OCI-LY1 (cell line): ENCODE results near the gene PAX3.

Source experiments
- H2AFZ ChIP-seq: fragments of 200-600 bp; sonication (generic), shearing (Covaris generic); 2 replicates; pipeline ENCODE4 v1.6.0; 2014; ENCODE audit warnings: antibody characterized with exemption, mild to moderate bottlenecking, low read length
- H3F3A ChIP-seq: fragments of 200-600 bp; sonication (generic), shearing (Covaris generic); 2 replicates; pipeline ENCODE4 v1.6.0; 2014; ENCODE audit warnings: mild to moderate bottlenecking, antibody characterized with exemption, low read length, moderate library complexity; ENCODE audit not compliant: insufficient read depth
- H3K27ac ChIP-seq: fragments of 200-600 bp; sonication (generic); 2 replicates; pipeline ENCODE4 v1.5.1; 2014; ENCODE audit warnings: low read length, mixed run types, mild to moderate bottlenecking, low read depth; ENCODE audit not compliant: poor library complexity, severe bottlenecking
- H3K27me3 ChIP-seq: fragments of 200-600 bp; sonication (generic); 2 replicates; pipeline ENCODE4 v1.6.0; 2014; ENCODE audit warnings: antibody characterized with exemption, mild to moderate bottlenecking, low read length, moderate library complexity; ENCODE audit not compliant: insufficient read depth
- H3K36me3 ChIP-seq: fragments of 200-600 bp; sonication (generic); 2 replicates; pipeline ENCODE4 v1.6.1; 2014; ENCODE audit warnings: mild to moderate bottlenecking, antibody characterized with exemption, low read length, moderate library complexity, mixed read lengths; ENCODE audit not compliant: insufficient read depth
- H3K4me1 ChIP-seq: fragments of 200-600 bp; sonication (generic); 2 replicates; pipeline ENCODE4 v1.5.1; 2014; ENCODE audit warnings: mild to moderate bottlenecking, low read length, moderate library complexity; ENCODE audit not compliant: insufficient read depth, severe bottlenecking
- H3K4me2 ChIP-seq: fragments of 200-600 bp; sonication (generic), shearing (Covaris generic); 2 replicates; pipeline ENCODE4 v1.6.1; 2014; ENCODE audit warnings: low read length
- H3K4me3 ChIP-seq: fragments of 200-600 bp; sonication (generic); 2 replicates; pipeline ENCODE4 v1.5.1; 2014; ENCODE audit warnings: low read length, low read depth, mild to moderate bottlenecking, mixed read lengths; ENCODE audit not compliant: poor library complexity, severe bottlenecking
- H3K79me2 ChIP-seq: fragments of 200-600 bp; shearing (Covaris generic); 2 replicates; pipeline ENCODE4 v1.6.1; 2016; ENCODE audit warnings: mixed run types, low read length, mixed read lengths; ENCODE audit not compliant: insufficient read depth
- H3K9ac ChIP-seq: fragments of 200-600 bp; sonication (generic), shearing (Covaris generic); 2 replicates; pipeline ENCODE4 v1.6.1; 2014; ENCODE audit warnings: mild to moderate bottlenecking, low read length, mixed read lengths
- H3K9me2 ChIP-seq: fragments of 200-600 bp; sonication (generic), shearing (Covaris generic); 2 replicates; pipeline ENCODE4 v1.6.1; 2014; ENCODE audit warnings: low read depth, mild to moderate bottlenecking, low read length, mixed read lengths
- H3K9me3 ChIP-seq: fragments of 200-600 bp; shearing (Covaris generic); 2 replicates; pipeline ENCODE4 v1.6.1; 2014; ENCODE audit warnings: low read length, mixed read lengths
- H4K20me1 ChIP-seq: fragments of 200-600 bp; sonication (generic), shearing (Covaris generic); 2 replicates; pipeline ENCODE4 v1.6.0; 2016; ENCODE audit warnings: mild to moderate bottlenecking, low read length; ENCODE audit not compliant: insufficient read depth
- CTCF ChIP-seq: fragments of 200-600 bp; sonication (generic), shearing (Covaris generic); IDR thresholded peaks from 2 replicates; pipeline ENCODE4 v1.5.1; 2017; ENCODE audit warnings: mild to moderate bottlenecking, antibody characterized with exemption, low read length, moderate library complexity, mixed read lengths
- EZH2 ChIP-seq: fragments of 200-600 bp; sonication (generic), shearing (Covaris generic); IDR thresholded peaks from 2 replicates; pipeline ENCODE4 v1.8.0; 2017; ENCODE audit warnings: borderline replicate concordance, mixed run types, mild to moderate bottlenecking, antibody characterized with exemption, low read length, moderate library complexity, mixed read lengths

Gene PAX3

DNA sequence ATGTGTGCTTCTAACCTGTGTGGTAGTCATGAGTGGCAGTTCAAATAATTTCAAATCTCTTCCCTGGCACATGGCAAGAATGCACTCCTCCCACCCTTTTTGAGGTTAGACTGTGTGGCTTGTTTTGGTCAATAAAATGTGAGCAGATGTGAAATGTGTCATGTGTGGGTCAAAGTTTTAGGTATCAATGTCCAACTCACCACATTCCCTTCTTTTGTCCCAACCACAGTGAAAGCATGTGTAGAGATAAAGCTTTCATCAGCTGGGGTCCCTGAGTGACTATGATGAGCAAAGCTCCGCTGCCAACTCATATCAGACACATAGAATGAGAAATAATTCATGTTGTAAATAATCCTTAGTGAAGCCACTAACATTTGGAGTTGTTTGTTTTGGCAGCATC is 118.2 kb downstream of the PAX3 start:
- TF ChIP-seq CTCF, result no peak

GRCh38 chr2:222179592-222179991 is 119.2 kb downstream of the PAX3 start:
- Histone ChIP-seq H3K79me2 (no peaks in the 10 kb centered on the region), H3K9me3 (no peaks in the 10 kb centered on the region), H3K4me2 (no peak overlapping the region), H2AFZ (no peak overlapping the region), H3K27ac (no peak overlapping the region), H3K4me1 (no peaks in the 10 kb centered on the region), H3F3A (no peaks in the 10 kb centered on the region), H3K9me2 (no peaks in the 10 kb centered on the region), H3K4me3 (no peak overlapping the region), H3K36me3 (no peaks in the 10 kb centered on the region), H3K27me3 (no peaks in the 10 kb centered on the region), H4K20me1 (no peaks in the 10 kb centered on the region), H3K9ac (no peak overlapping the region)
- TF ChIP-seq EZH2 (no peak), CTCF (no peak)

More for the DNA sequence above, 118.2 kb downstream of the PAX3 start:
- Histone ChIP-seq H3K27me3 (no peaks in the 10 kb centered on the region), H4K20me1 (no peaks in the 10 kb centered on the region), H3K4me2 (no peak overlapping the region), H2AFZ (no peak overlapping the region), H3K79me2 (no peaks in the 10 kb centered on the region), H3K4me3 (no peak overlapping the region), H3K27ac (no peak overlapping the region), H3K4me1 (no peaks in the 10 kb centered on the region), H3F3A (no peaks in the 10 kb centered on the region), H3K36me3 (no peaks in the 10 kb centered on the region), H3K9me3 (no peaks in the 10 kb centered on the region), H3K9ac (no peak overlapping the region), H3K9me2 (no peaks in the 10 kb centered on the region)

DNA sequence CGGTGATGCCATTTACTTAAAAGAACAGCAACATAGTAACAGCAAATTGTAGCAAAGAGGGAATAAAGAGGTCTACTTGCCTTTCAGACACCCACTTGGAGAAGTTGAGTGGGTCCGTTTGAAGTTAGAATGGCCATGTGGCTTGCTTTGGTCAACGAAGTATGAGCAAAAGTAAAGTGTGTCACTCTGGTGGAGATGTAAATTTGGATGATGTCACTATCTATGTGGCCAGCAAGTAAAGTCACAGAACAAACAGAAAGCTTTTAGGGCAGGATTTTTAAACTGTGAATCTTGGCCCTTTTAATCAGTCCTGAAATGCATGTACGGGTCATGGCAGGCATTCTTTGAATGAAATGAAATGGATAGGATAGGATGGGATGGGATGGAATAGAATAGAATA is 120.3 kb downstream of the PAX3 start:
- H3K27ac ChIP-seq, result no peak overlapping the region
- no peak overlapping the region for H3K9ac ChIP-seq
- H2AFZ ChIP-seq, result no peak overlapping the region
- H3K27me3 ChIP-seq, result no peaks in the 10 kb centered on the region
- no peaks in the 10 kb centered on the region for H3K4me1 ChIP-seq
- no peaks in the 10 kb centered on the region for H3K36me3 ChIP-seq
- no peaks in the 10 kb centered on the region for H3K9me3 ChIP-seq
- no peaks in the 10 kb centered on the region for H3K79me2 ChIP-seq
- TF ChIP-seq CTCF (no peak), EZH2 (no peak)
- H3F3A ChIP-seq, result no peaks in the 10 kb centered on the region
- H3K9me2 ChIP-seq, result no peaks in the 10 kb centered on the region
- no peak overlapping the region for H3K4me2 ChIP-seq
- no peak overlapping the region for H3K4me3 ChIP-seq
- H4K20me1 ChIP-seq, result no peaks in the 10 kb centered on the region
